ENCODE data around the gene TTC12.

- no peak for TF ChIP-seq USF1 (IDR thresholded peaks at IDR 0.05)
- no peak for TF ChIP-seq MAX (IDR thresholded peaks at IDR 0.05)
- no peak for TF ChIP-seq RAD21 (IDR thresholded peaks at IDR 0.05; ENCODE audit: low read depth)
Observed at GRCh38 chr11:113410414-113411135, 96.2 kb downstream of the TTC12 start.

Measured in Ishikawa (cell line).